Liver (tissue), 9 donors: Measurements from ENCODE around the gene STK40. TPM values are rescaled to one million over a fixed set of nuclear protein-coding genes. Genes with fewer than 3 reads are reported as not detected.

ENCODE experiments used
- DNase-seq: peaks from one replicate; pipeline ENCODE4 v3.0.0-alpha.2; 2017; ENCODE audit warnings: low spot score
- H3K27ac ChIP-seq, 2 donors: one replicate each; pipeline ENCODE4 v1.7.0; 2013; ENCODE audit warnings: inconsistent platforms in 2 of 2, low read length in 2 of 2, control low read depth in 1 of 2, low read depth in 1 of 2, mild to moderate bottlenecking in 1 of 2
- H3K27me3 ChIP-seq, 4 donors: one replicate each; pipeline versions ENCODE4 v1.6.1 to v1.7.0; 2013; ENCODE audit warnings: low read length in 3 of 4, inconsistent platforms in 1 of 4, mild to moderate bottlenecking in 1 of 4, moderate library complexity in 1 of 4; ENCODE audit not compliant: control insufficient read depth in 4 of 4, insufficient read depth in 4 of 4
- H3K36me3 ChIP-seq, 4 donors: one replicate each; pipeline versions ENCODE4 v1.6.1 to v1.7.0; 2013; ENCODE audit warnings: low read length in 3 of 4, mild to moderate bottlenecking in 3 of 4, low read depth in 1 of 4, moderate library complexity in 1 of 4; ENCODE audit not compliant: control insufficient read depth in 4 of 4, insufficient read depth in 3 of 4
- H3K4me1 ChIP-seq, 4 donors: one replicate each; pipeline versions ENCODE4 v1.6.1 to v1.7.0; 2013; ENCODE audit warnings: low read length in 3 of 4, mild to moderate bottlenecking in 3 of 4, moderate library complexity in 1 of 4; ENCODE audit not compliant: control insufficient read depth in 4 of 4, insufficient read depth in 4 of 4
- H3K4me3 ChIP-seq, 3 donors: one replicate each; pipeline versions ENCODE4 v1.6.1 to v1.7.0; 2013; ENCODE audit warnings: low read length in 3 of 3, control low read depth in 1 of 3, low read depth in 1 of 3, mild to moderate bottlenecking in 1 of 3
- H3K9ac ChIP-seq, 2 donors: one replicate each; pipeline ENCODE4 v1.7.0; 2013; ENCODE audit warnings: low read length in 2 of 2, mild to moderate bottlenecking in 2 of 2, moderate library complexity in 2 of 2, control low read depth in 1 of 2, low read depth in 1 of 2
- H3K9me3 ChIP-seq, 4 donors: one replicate each; pipeline versions ENCODE4 v1.6.1 to v1.7.0; 2013; ENCODE audit warnings: low read length in 3 of 4; ENCODE audit not compliant: control insufficient read depth in 4 of 4
- ATF3 ChIP-seq: IDR thresholded peaks from 2 replicates; pipeline ENCODE4 v1.6.1; 2016; ENCODE audit warnings: antibody characterized with exemption
- FOXA1 ChIP-seq: IDR thresholded peaks from 2 replicates; pipeline ENCODE4 v1.6.1; 2016; ENCODE audit warnings: antibody characterized with exemption
- FOXA2 ChIP-seq: IDR thresholded peaks from 2 replicates; pipeline ENCODE4 v1.6.1; 2016; ENCODE audit warnings: antibody characterized with exemption
- GABPA ChIP-seq, 2 donors: IDR thresholded peaks in 1 of 2; conservative IDR thresholded peaks in 1 of 2; 2 replicates each; pipeline ENCODE4 v1.6.1; 2016; ENCODE audit warnings: antibody characterized with exemption in 2 of 2, mild to moderate bottlenecking in 1 of 2, moderate library complexity in 1 of 2
- HNF4A ChIP-seq, 2 donors: conservative IDR thresholded peaks; 2 replicates each; pipeline ENCODE4 v1.6.1; 2016; ENCODE audit warnings: antibody characterized with exemption in 2 of 2, mild to moderate bottlenecking in 2 of 2
- HNF4G ChIP-seq: IDR thresholded peaks from 2 replicates; pipeline ENCODE4 v1.6.1; 2016; ENCODE audit warnings: antibody characterized with exemption
- JUND ChIP-seq, 2 donors: IDR thresholded peaks; 2 replicates each; pipeline ENCODE4 v1.6.1; 2016; ENCODE audit warnings: antibody characterized with exemption in 2 of 2
- MAX ChIP-seq: IDR thresholded peaks from 2 replicates; pipeline ENCODE4 v1.6.1; 2016; ENCODE audit warnings: antibody characterized with exemption
- NR2F2 ChIP-seq: IDR thresholded peaks from 2 replicates; pipeline ENCODE4 v1.6.1; 2016; ENCODE audit warnings: antibody characterized with exemption
- RAD21 ChIP-seq, 2 donors: IDR thresholded peaks; 2 replicates each; pipeline ENCODE4 v1.6.1; 2016; ENCODE audit warnings: antibody characterized with exemption in 2 of 2, mild to moderate bottlenecking in 2 of 2
- REST ChIP-seq: IDR thresholded peaks from 2 replicates; pipeline ENCODE4 v1.6.1; 2016; ENCODE audit warnings: antibody characterized with exemption, mild to moderate bottlenecking
- SP1 ChIP-seq: IDR thresholded peaks from 2 replicates; pipeline ENCODE4 v1.6.1; 2018; ENCODE audit warnings: antibody characterized with exemption, mild to moderate bottlenecking
- TAF1 ChIP-seq: conservative IDR thresholded peaks from 2 replicates; pipeline ENCODE4 v1.6.1; 2016; ENCODE audit warnings: antibody characterized with exemption, mild to moderate bottlenecking
- YY1 ChIP-seq: IDR thresholded peaks from 2 replicates; pipeline ENCODE4 v1.6.1; 2016; ENCODE audit warnings: antibody characterized with exemption, mild to moderate bottlenecking
- ZBTB33 ChIP-seq: IDR thresholded peaks from 2 replicates; pipeline ENCODE4 v1.6.1; 2016; ENCODE audit warnings: antibody characterized with exemption
- WGBS: extraction: QIAGEN DNeasy Blood & Tissue Kit; methylation state at CpG from one replicate; pipeline ENCODE4 v1.1.7; 2013; 5-methylcytosine and 5-hydroxymethylcytosine counted together
- polyA plus RNA-seq, 2 donors: library from polyadenylated mRNA; stranded (reverse) in 1 of 2; unstranded in 1 of 2; fragments of 200-250 nt in 1 of 2; fragments of >200 nt in 1 of 2; fragmentation: Nextera tagmentation in 1 of 2; extraction: Ambion mirVana in 1 of 2; gene quantifications; one replicate each; pipeline versions ENCODE4 v1.2.1 to v1.2.3, GENCODE V29; 2013 to 2015
- total RNA-seq, 2 donors: library from RNA; depleted of rRNA; stranded (reverse); fragments of >200 nt; gene quantifications; one replicate each; pipeline ENCODE4 v1.2.3, GENCODE V29; 2014
- donor health status: healthy.
- donor health status: healthy.
- donor health status: healthy.
- donor health status: healthy.
- donor health status: healthy.

Gene STK40
- total and polyA plus RNA-seq, 4 donors: 13.0 to 26.8 (median 21.9) TPM

GRCh38 chr1:36401602-36402503 lies 16.1 kb upstream of the STK40 start:
- no peak for DNase-seq
- Histone ChIP-seq H3K9me3 (no peaks in the 10 kb centered on the region), H3K27ac (peak overlapping the region; percentile 57 to 65), H3K4me3 (no peak overlapping the region), H3K36me3 (no peaks in the 10 kb centered on the region), H3K9ac (no peak overlapping the region), H3K4me1 (peaks cover 0 to 6% (median 4%) of the 10 kb centered on the region in 4 donors), H3K27me3 (no peaks in the 10 kb centered on the region)
- TF ChIP-seq RAD21 (IDR thresholded peaks at IDR 0.05) (no peak), YY1 (no peak), REST (no peak), JUND (IDR thresholded peaks at IDR 0.05) (no peak), GABPA (IDR thresholded peaks at IDR 0.05 in 1 of 2, conservative IDR thresholded peaks at IDR 0.05 in 1 of 2) (no peak), HNF4G (no peak), NR2F2 (no peak), MAX (no peak), HNF4A (conservative IDR thresholded peaks at IDR 0.05) (no peak)
- WGBS: 95% methylated on average over 12 of the region's 12 CpGs

- H3K36me3 ChIP-seq: no peaks in the 10 kb centered on the region
- H3K9ac ChIP-seq: no peak overlapping the region
- H3K4me3 ChIP-seq: no peak overlapping the region
- peaks cover 0 to 14% (median 8%) of the 10 kb centered on the region in 4 donors for H3K4me1 ChIP-seq
- H3K27me3 ChIP-seq: no peaks in the 10 kb centered on the region
- TF ChIP-seq TAF1 (peak; percentile 54), NR2F2 (no peak), ATF3 (no peak), FOXA2 (no peak), JUND (IDR thresholded peaks at IDR 0.05) (no peak), REST (no peak), SP1 (peak; percentile 16), HNF4A (conservative IDR thresholded peaks at IDR 0.05) (no peak), FOXA1 (no peak), YY1 (no peak), GABPA (IDR thresholded peaks at IDR 0.05 in 1 of 2, conservative IDR thresholded peaks at IDR 0.05 in 1 of 2) (peak; percentile 44 to 73), ZBTB33 (no peak), RAD21 (IDR thresholded peaks at IDR 0.05) (no peak)
- peak overlapping the region; percentile 57 to 65 for H3K27ac ChIP-seq
- DNase-seq: peak; percentile 50
- no peaks in the 10 kb centered on the region for H3K9me3 ChIP-seq
- WGBS: 74% methylated on average over 22 of the region's 22 CpGs
These were observed 15.3 kb upstream of the STK40 start for GRCh38 chr1:36400825-36401601.
